ENCODE data around the gene ENC1.

The ENC1 gene

GRCh38 chr5:74623006-74623611 lies 17.4 kb downstream of the ENC1 start:
- Histone ChIP-seq H3K4me3 (ENCODE audit: low read length) (no peak overlapping the region), H3K27ac (ENCODE audit: low read depth, low read length) (no peak overlapping the region), H3K9ac (ENCODE audit: low read depth, low read length) (no peak overlapping the region), H3K4me1 (ENCODE audit: insufficient read depth, low read length) (peaks cover 29% of the 10 kb centered on the region), H3K9me3 (ENCODE audit: insufficient read depth, low read depth, low read length) (no peaks in the 10 kb centered on the region), H3K27me3 (ENCODE audit: insufficient read depth, low read length) (no peaks in the 10 kb centered on the region), H3K36me3 (ENCODE audit: insufficient read depth, low read length) (peaks cover 12% of the 10 kb centered on the region; the same call in 1 of the 2 replicates)
- WGBS: 95% methylated on average over 3 of the region's 3 CpGs

- WGBS: 39% methylated on average over 3 of the region's 3 CpGs
- Histone ChIP-seq H3K9ac (ENCODE audit: low read depth, low read length) (no peak overlapping the region), H3K4me3 (ENCODE audit: low read length) (no peak overlapping the region)
These were observed 18.4 kb downstream of the ENC1 start for GRCh38 chr5:74622122-74622521.

GRCh38 chr5:74621492-74621891 lies 19.0 kb downstream of the ENC1 start:
- 41% methylated on average over 1 of the region's 5 CpGs for WGBS
- Histone ChIP-seq H3K4me1 (ENCODE audit: insufficient read depth, low read length) (peaks cover 35% of the 10 kb centered on the region), H3K9me3 (ENCODE audit: insufficient read depth, low read depth, low read length) (no peaks in the 10 kb centered on the region), H3K9ac (ENCODE audit: low read depth, low read length) (no peak overlapping the region), H3K4me3 (ENCODE audit: low read length) (no peak overlapping the region), H3K27me3 (ENCODE audit: insufficient read depth, low read length) (no peaks in the 10 kb centered on the region), H3K27ac (ENCODE audit: low read depth, low read length) (no peak overlapping the region), H3K36me3 (ENCODE audit: insufficient read depth, low read length) (no peaks in the 10 kb centered on the region)

More at GRCh38 chr5:74622122-74622521, 18.4 kb downstream of the ENC1 start:
- H3K4me1 ChIP-seq (ENCODE audit: insufficient read depth, low read length): peaks cover 31% of the 10 kb centered on the region
- no peaks in the 10 kb centered on the region for H3K9me3 ChIP-seq (ENCODE audit: insufficient read depth, low read depth, low read length)
- H3K36me3 ChIP-seq (ENCODE audit: insufficient read depth, low read length): peaks cover 3% of the 10 kb centered on the region; the same call in 1 of the 2 replicates
- no peaks in the 10 kb centered on the region for H3K27me3 ChIP-seq (ENCODE audit: insufficient read depth, low read length)
- no peak overlapping the region for H3K27ac ChIP-seq (ENCODE audit: low read depth, low read length)

GRCh38 chr5:74619308-74619707 lies 21.2 kb downstream of the ENC1 start:
- Histone ChIP-seq H3K9me3 (ENCODE audit: insufficient read depth, low read depth, low read length) (no peaks in the 10 kb centered on the region), H3K4me3 (ENCODE audit: low read length) (no peak overlapping the region), H3K9ac (ENCODE audit: low read depth, low read length) (no peak overlapping the region), H3K27ac (ENCODE audit: low read depth, low read length) (no peak overlapping the region), H3K27me3 (ENCODE audit: insufficient read depth, low read length) (no peaks in the 10 kb centered on the region), H3K36me3 (ENCODE audit: insufficient read depth, low read length) (no peaks in the 10 kb centered on the region), H3K4me1 (ENCODE audit: insufficient read depth, low read length) (peaks cover 35% of the 10 kb centered on the region)
- WGBS: 68% methylated on average over 1 of the region's 1 CpG

GRCh38 chr5:74618106-74618505 lies 22.4 kb downstream of the ENC1 start:
- no peak overlapping the region for H3K27ac ChIP-seq (ENCODE audit: low read depth, low read length)
- no peak overlapping the region for H3K4me3 ChIP-seq (ENCODE audit: low read length)
- H3K4me1 ChIP-seq (ENCODE audit: insufficient read depth, low read length): peaks cover 38% of the 10 kb centered on the region
- no peak overlapping the region for H3K9ac ChIP-seq (ENCODE audit: low read depth, low read length)
- no peaks in the 10 kb centered on the region for H3K36me3 ChIP-seq (ENCODE audit: insufficient read depth, low read length)
- H3K27me3 ChIP-seq (ENCODE audit: insufficient read depth, low read length): no peaks in the 10 kb centered on the region
- no peaks in the 10 kb centered on the region for H3K9me3 ChIP-seq (ENCODE audit: insufficient read depth, low read depth, low read length)
- 96% methylated on average over 5 of the region's 5 CpGs for WGBS

- Histone ChIP-seq H3K36me3 (ENCODE audit: insufficient read depth, low read length) (no peaks in the 10 kb centered on the region), H3K27ac (ENCODE audit: low read depth, low read length) (no peak overlapping the region), H3K27me3 (ENCODE audit: insufficient read depth, low read length) (no peaks in the 10 kb centered on the region), H3K9me3 (ENCODE audit: insufficient read depth, low read depth, low read length) (no peaks in the 10 kb centered on the region), H3K4me1 (ENCODE audit: insufficient read depth, low read length) (peaks cover 30% of the 10 kb centered on the region), H3K4me3 (ENCODE audit: low read length) (no peak overlapping the region), H3K9ac (ENCODE audit: low read depth, low read length) (no peak overlapping the region)
- 69% methylated on average over 2 of the region's 3 CpGs for WGBS
These were observed 23.3 kb downstream of the ENC1 start for GRCh38 chr5:74617202-74617601.

GRCh38 chr5:74616236-74617146 lies 24.0 kb downstream of the ENC1 start:
- 88% methylated on average over 23 of the region's 23 CpGs for WGBS
- Histone ChIP-seq H3K4me3 (ENCODE audit: low read length) (no peak overlapping the region), H3K36me3 (ENCODE audit: insufficient read depth, low read length) (no peaks in the 10 kb centered on the region), H3K9ac (ENCODE audit: low read depth, low read length) (no peak overlapping the region), H3K27me3 (ENCODE audit: insufficient read depth, low read length) (no peaks in the 10 kb centered on the region), H3K4me1 (ENCODE audit: insufficient read depth, low read length) (peaks cover 24% of the 10 kb centered on the region), H3K9me3 (ENCODE audit: insufficient read depth, low read depth, low read length) (no peaks in the 10 kb centered on the region), H3K27ac (ENCODE audit: low read depth, low read length) (no peak overlapping the region)

GRCh38 chr5:74613283-74613682 lies 27.2 kb downstream of the ENC1 start:
- Histone ChIP-seq H3K4me3 (ENCODE audit: low read length) (no peak overlapping the region), H3K9me3 (ENCODE audit: insufficient read depth, low read depth, low read length) (no peaks in the 10 kb centered on the region), H3K27me3 (ENCODE audit: insufficient read depth, low read length) (no peaks in the 10 kb centered on the region), H3K36me3 (ENCODE audit: insufficient read depth, low read length) (no peaks in the 10 kb centered on the region), H3K9ac (ENCODE audit: low read depth, low read length) (no peak overlapping the region), H3K27ac (ENCODE audit: low read depth, low read length) (no peak overlapping the region), H3K4me1 (ENCODE audit: insufficient read depth, low read length) (peaks cover 18% of the 10 kb centered on the region)
- WGBS: 98% methylated on average over 2 of the region's 2 CpGs

- Histone ChIP-seq H3K9me3 (ENCODE audit: insufficient read depth, low read depth, low read length) (no peaks in the 10 kb centered on the region), H3K36me3 (ENCODE audit: insufficient read depth, low read length) (no peaks in the 10 kb centered on the region), H3K4me3 (ENCODE audit: low read length) (no peak overlapping the region), H3K27me3 (ENCODE audit: insufficient read depth, low read length) (no peaks in the 10 kb centered on the region), H3K4me1 (ENCODE audit: insufficient read depth, low read length) (peaks cover 7% of the 10 kb centered on the region; the same call in 1 of the 2 replicates), H3K27ac (ENCODE audit: low read depth, low read length) (no peak overlapping the region), H3K9ac (ENCODE audit: low read depth, low read length) (no peak overlapping the region)
- 87% methylated on average over 3 of the region's 3 CpGs for WGBS
These were observed 28.5 kb downstream of the ENC1 start for GRCh38 chr5:74612045-74612444.

- no peaks in the 10 kb centered on the region for H3K36me3 ChIP-seq (ENCODE audit: insufficient read depth, low read length)
- H3K27me3 ChIP-seq (ENCODE audit: insufficient read depth, low read length): no peaks in the 10 kb centered on the region
- 93% methylated on average over 4 of the region's 5 CpGs for WGBS
- no peak overlapping the region for H3K9ac ChIP-seq (ENCODE audit: low read depth, low read length)
- H3K4me1 ChIP-seq (ENCODE audit: insufficient read depth, low read length): peaks cover 4% of the 10 kb centered on the region; the same call in 1 of the 2 replicates
- H3K9me3 ChIP-seq (ENCODE audit: insufficient read depth, low read depth, low read length): no peaks in the 10 kb centered on the region
- no peak overlapping the region for H3K4me3 ChIP-seq (ENCODE audit: low read length)
- H3K27ac ChIP-seq (ENCODE audit: low read depth, low read length): no peak overlapping the region
These were observed 31.6 kb downstream of the ENC1 start for GRCh38 chr5:74608736-74609601.

GRCh38 chr5:74605759-74606158 lies 34.8 kb downstream of the ENC1 start:
- Histone ChIP-seq H3K9me3 (ENCODE audit: insufficient read depth, low read depth, low read length) (no peaks in the 10 kb centered on the region), H3K4me1 (ENCODE audit: insufficient read depth, low read length) (no peaks in the 10 kb centered on the region), H3K27me3 (ENCODE audit: insufficient read depth, low read length) (no peaks in the 10 kb centered on the region), H3K4me3 (ENCODE audit: low read length) (no peak overlapping the region), H3K27ac (ENCODE audit: low read depth, low read length) (no peak overlapping the region), H3K36me3 (ENCODE audit: insufficient read depth, low read length) (no peaks in the 10 kb centered on the region), H3K9ac (ENCODE audit: low read depth, low read length) (no peak overlapping the region)
- WGBS: 100% methylated on average over 2 of the region's 4 CpGs
